ENCODE measurements around the gene PRR23E.

- TF ChIP-seq NFYB (IDR thresholded peaks at IDR 0.05; ENCODE audit: insufficient read depth, low read depth, low read length) (no peak), POLR2A (IDR thresholded peaks at IDR 0.05; ENCODE audit: low read depth, low read length) (no peak), MYC (IDR thresholded peaks at IDR 0.05; ENCODE audit: insufficient read depth, insufficient read length, insufficient replicate concordance, low read length, severe bottlenecking) (no peak), EZH2 (IDR thresholded peaks at IDR 0.05; ENCODE audit: borderline replicate concordance, control insufficient read depth, low read depth, low read length) (no peak), HDAC2 (IDR thresholded peaks at IDR 0.05) (no peak), PKNOX1 (IDR thresholded peaks at IDR 0.05) (no peak), NFYA (IDR thresholded peaks at IDR 0.05; ENCODE audit: borderline replicate concordance, low read depth, low read length) (no peak), POLR2AphosphoS2 (IDR thresholded peaks at IDR 0.05; ENCODE audit: low read depth, low read length) (no peak), ELK1 (IDR thresholded peaks at IDR 0.05; ENCODE audit: low read depth, low read length) (no peak), TAF1 (IDR thresholded peaks at IDR 0.05; ENCODE audit: borderline replicate concordance, low read depth, low read length) (no peak), RAD21 (IDR thresholded peaks at IDR 0.05; ENCODE audit: insufficient read depth, low read depth, low read length) (no peak), USF1 (IDR thresholded peaks at IDR 0.05; ENCODE audit: borderline replicate concordance, extremely low read length, insufficient read depth, low read depth, low read length) (no peak), EGR1 (IDR thresholded peaks at IDR 0.05; ENCODE audit: borderline replicate concordance in 1 of 2, low read depth in 2 of 2, low read length in 2 of 2) (no peak)
Observed at GRCh38 chr3:127196002-127196401, 3.1 kb downstream of the PRR23E start.
